ENCODE results near the gene PAOX. TPM values are rescaled to one million over a fixed set of nuclear protein-coding genes. Genes with fewer than 3 reads are reported as not detected.
"Not testable (repeated sequence)": the region's sequence is repeated elsewhere in the genome, so short reads cannot be mapped to it uniquely, and the experiment has no call there.

PAOX gene
- total RNA-seq, 6 experiments from 2014 or later, result 9.4 to 15.9 (median 11.9) TPM

DNA sequence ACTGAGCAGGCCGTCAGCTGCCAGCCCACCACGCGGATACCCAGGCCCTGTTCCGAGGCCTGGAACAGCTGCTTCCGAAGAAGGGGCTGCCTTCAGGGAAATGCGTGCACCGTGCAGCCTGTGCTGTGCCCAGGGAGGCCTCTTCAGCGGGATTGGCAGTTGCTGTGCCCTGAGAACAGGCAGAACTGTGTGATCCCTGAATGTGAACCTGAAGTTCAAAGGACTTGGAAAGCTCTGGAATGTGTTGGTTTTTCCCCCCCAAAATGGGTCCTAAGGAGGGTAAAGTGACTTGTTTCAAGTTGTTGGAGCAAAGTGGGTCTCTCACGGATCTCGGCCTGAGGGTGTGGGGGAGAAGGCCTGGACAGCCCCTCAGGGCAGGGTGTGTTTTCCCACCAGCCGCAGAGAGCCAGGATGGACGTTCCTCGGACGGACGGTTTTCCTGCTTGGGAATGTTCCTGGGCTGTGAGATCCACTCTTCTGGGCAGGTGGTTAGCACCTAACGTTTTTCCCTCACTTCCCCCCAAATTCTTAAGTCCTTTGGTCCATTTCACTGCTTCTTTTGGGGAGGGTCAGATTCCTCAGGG is 43.3 kb downstream of the PAOX start:
- Histone ChIP-seq H3K4me1 (no peaks in the 10 kb centered on the region), H3K27ac (no peak overlapping the region), H3K4me3 (no peak overlapping the region), H3K27me3 (no peaks in the 10 kb centered on the region), H3K9me3 (no peaks in the 10 kb centered on the region), H3K36me3 (no peaks in the 10 kb centered on the region)
- intact Hi-C loops (cut with DNase I), result loop anchor here in 1 of 2 donors (10.0 kb wide), 1 partner anchor 152 kb away; no protein-coding TSS in a partner anchor
- TF ChIP-seq POLR2A (IDR thresholded peaks at IDR 0.05), result no peak
- no peak for TF ChIP-seq CTCF (IDR thresholded peaks at IDR 0.05)
- no CpG with 5 or more reads among the region's 16 CpGs for WGBS (ENCODE audit: insufficient coverage, low coverage, low lambda C conversion rate, missing lambda C conversion rate)
- ATAC-seq, result peak in 1 of 4 donors; percentile 3
- peak in 1 of 3 donors; percentile 49 for DNase-seq

- ATAC-seq, result peak; percentile 13 to 31 (median 28)
- intact Hi-C loops (cut with DNase I), result loop anchor here in 1 of 2 donors (10.0 kb wide), 1 partner anchor 152 kb away; no protein-coding TSS in a partner anchor
Measured at GRCh38 chr10:133422807-133423771, 44.0 kb downstream of the PAOX start.

GRCh38 chr10:133424102-133424501 is 45.0 kb downstream of the PAOX start:
- ATAC-seq, result peak in 1 of 4 donors; percentile 14
- no CpG with 5 or more reads among the region's 46 CpGs for WGBS (ENCODE audit: insufficient coverage, low coverage, low lambda C conversion rate, missing lambda C conversion rate)
- not testable (repeated sequence) for H3K4me1 ChIP-seq, H3K36me3 ChIP-seq, H3K4me3 ChIP-seq, H3K27ac ChIP-seq, H3K9me3 ChIP-seq, H3K27me3 ChIP-seq, DNase-seq
- intact Hi-C loops (cut with DNase I), result loop anchor here in 1 of 2 donors (10.0 kb wide), 1 partner anchor 151 kb away; no protein-coding TSS in a partner anchor

More at GRCh38 chr10:133422807-133423771, 44.0 kb downstream of the PAOX start:
- H3K4me3 ChIP-seq, result no peak overlapping the region
- no peaks in the 10 kb centered on the region for H3K9me3 ChIP-seq
- peak in 1 of 3 donors; percentile 50 for DNase-seq
- WGBS (ENCODE audit: insufficient coverage, low coverage, low lambda C conversion rate, missing lambda C conversion rate), result 51% methylated on average over 5 of the region's 88 CpGs
- no peak overlapping the region for H3K27ac ChIP-seq
- H3K4me1 ChIP-seq, result no peaks in the 10 kb centered on the region
- no peak for TF ChIP-seq CTCF (IDR thresholded peaks at IDR 0.05)
- no peak for TF ChIP-seq POLR2A (IDR thresholded peaks at IDR 0.05)
- H3K36me3 ChIP-seq, result no peaks in the 10 kb centered on the region
- H3K27me3 ChIP-seq, result no peaks in the 10 kb centered on the region

- H3K27me3 ChIP-seq, H3K9me3 ChIP-seq, H3K4me3 ChIP-seq: not testable (repeated sequence)
Measured at GRCh38 chr10:133424601-133425000, 45.5 kb downstream of the PAOX start, which contains the start of gene SPRN. Gene SPRN, minus strand, starts transcription at chr10:133424625. Its CDS starts 944 bp downstream, at chr10:133423681.

DNA sequence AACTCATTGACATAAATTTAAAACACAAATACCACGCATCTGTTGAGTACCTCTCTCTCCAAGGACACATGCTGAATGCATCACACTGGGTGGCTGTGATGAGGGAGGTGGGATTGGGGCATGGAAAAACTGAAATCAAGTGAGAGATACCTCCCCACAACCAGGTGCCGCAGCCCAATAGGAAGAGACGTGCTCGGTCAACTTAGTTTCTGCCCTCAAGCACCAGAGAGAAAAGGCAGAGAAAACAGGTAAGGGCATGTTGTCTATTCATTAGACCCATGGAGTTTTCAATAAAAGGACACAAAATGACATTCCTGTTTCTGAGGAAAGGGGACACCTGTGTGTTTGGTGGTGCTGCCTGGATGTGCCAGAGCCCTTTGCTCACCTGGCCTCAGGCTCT is 50.5 kb downstream of the PAOX start:
- intact Hi-C loops (cut with DNase I), result loop anchor here in 1 of 2 donors (10.0 kb wide), 1 partner anchor 145 kb away; no protein-coding TSS in a partner anchor

More at GRCh38 chr10:133424601-133425000, 45.5 kb downstream of the PAOX start, which contains the start of gene SPRN:
- H3K4me1 ChIP-seq, ATAC-seq, H3K27ac ChIP-seq, DNase-seq, H3K36me3 ChIP-seq: not testable (repeated sequence)
- WGBS (ENCODE audit: insufficient coverage, low coverage, low lambda C conversion rate, missing lambda C conversion rate), result no CpG with 5 or more reads among the region's 37 CpGs
- intact Hi-C loops (cut with DNase I), result loop anchor here in 1 of 2 donors (10.0 kb wide), 1 partner anchor 150 kb away; no protein-coding TSS in a partner anchor

DNA sequence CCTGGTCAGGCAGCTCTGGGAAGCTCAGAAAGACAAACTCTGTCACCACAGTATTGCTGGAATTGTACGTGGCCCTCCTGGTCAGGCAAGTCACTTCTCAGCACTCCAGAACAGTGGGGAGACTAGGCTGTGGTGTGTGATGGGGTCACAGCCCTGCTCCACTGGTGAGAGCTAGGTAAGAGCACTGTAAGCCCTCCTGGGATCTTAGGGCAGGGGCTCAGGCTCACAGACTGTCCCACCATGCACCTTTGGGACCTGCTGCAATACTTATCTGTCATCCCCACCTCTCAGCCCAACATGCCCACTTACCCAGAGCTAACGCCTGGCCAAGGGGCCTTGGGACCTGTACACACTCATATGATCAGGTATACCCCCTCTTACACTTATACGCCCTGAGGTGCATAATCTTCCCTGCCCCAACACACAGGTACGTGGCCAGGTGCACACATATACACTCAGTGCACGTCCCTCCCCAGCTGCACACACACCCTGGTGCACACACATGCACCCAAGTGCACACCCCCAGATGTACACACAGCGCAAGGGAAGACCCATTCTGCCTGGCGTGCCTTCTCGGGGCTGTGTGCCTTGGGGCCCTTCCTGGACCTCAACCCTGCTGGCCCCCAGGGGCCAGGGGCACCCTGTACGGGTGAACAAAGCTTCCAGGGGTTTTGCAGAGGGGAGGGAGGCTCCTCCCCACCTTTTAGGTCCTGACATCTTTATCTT is 53.0 kb downstream of the PAOX start:
- WGBS (ENCODE audit: insufficient coverage, low coverage, low lambda C conversion rate, missing lambda C conversion rate), result 57% methylated on average over 5 of the region's 9 CpGs
- H3K27me3 ChIP-seq; H3K36me3 ChIP-seq; H3K4me1 ChIP-seq; DNase-seq; intact Hi-C loops (cut with DNase I); H3K27ac ChIP-seq; H3K9me3 ChIP-seq; H3K4me3 ChIP-seq: not testable (repeated sequence)
- peak in 2 of 4 donors; percentile 21 to 41 for ATAC-seq

More for the DNA sequence above, 50.5 kb downstream of the PAOX start:
- not testable (repeated sequence) for H3K9me3 ChIP-seq, H3K4me3 ChIP-seq, H3K36me3 ChIP-seq, H3K4me1 ChIP-seq, DNase-seq, H3K27me3 ChIP-seq, H3K27ac ChIP-seq, ATAC-seq
- 43% methylated on average over 1 of the region's 4 CpGs for WGBS (ENCODE audit: insufficient coverage, low coverage, low lambda C conversion rate, missing lambda C conversion rate)

- H3K4me1 ChIP-seq; H3K27me3 ChIP-seq; DNase-seq; H3K9me3 ChIP-seq; H3K36me3 ChIP-seq; intact Hi-C loops (cut with DNase I); H3K27ac ChIP-seq; H3K4me3 ChIP-seq: not testable (repeated sequence)
- no CpG with 5 or more reads among the region's 25 CpGs for WGBS (ENCODE audit: insufficient coverage, low coverage, low lambda C conversion rate, missing lambda C conversion rate)
- ATAC-seq, result peak in 2 of 4 donors; percentile 9 to 34
Measured at GRCh38 chr10:133432789-133433188, 53.7 kb downstream of the PAOX start.

Data from right lobe of liver (tissue), 6 donors.